ENCODE data around the gene FBRS. TPM values are rescaled to one million over a fixed set of nuclear protein-coding genes. Genes with fewer than 3 reads are reported as not detected.

Gene FBRS
- total and polyA plus RNA-seq, 2 donors (not counting 3 experiments of a cell fraction or from before 2014, with no cell fraction given) = 15.5 to 68.6 TPM

DNA sequence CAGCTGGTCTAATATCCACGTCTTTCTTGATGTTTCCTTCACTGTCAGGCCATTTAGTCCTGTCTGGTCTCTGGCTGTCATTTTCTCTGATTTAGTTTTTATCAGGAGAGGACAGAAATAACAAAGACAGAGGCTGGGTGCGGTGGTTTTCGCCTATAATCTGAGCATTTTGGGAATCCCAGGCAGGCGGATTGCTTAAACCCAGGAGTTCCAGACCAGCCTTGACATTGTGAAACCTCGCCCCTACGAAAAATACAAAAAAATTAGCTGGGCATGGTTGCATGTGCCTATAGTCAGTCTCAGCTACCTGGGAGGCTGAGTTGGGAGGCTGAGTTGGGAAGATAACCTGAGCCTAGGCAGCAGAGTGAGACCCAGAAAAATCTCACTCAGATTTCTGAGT lies 47.8 kb downstream of the FBRS start:
- Histone ChIP-seq H3K9me1 (replicated peaks; ENCODE audit: control insufficient read depth, extremely low read depth, insufficient read depth, low read length) (no peaks in the 10 kb centered on the region), H3K36me3 (ENCODE audit: control insufficient read depth in 2 of 2, extremely low read depth in 1 of 2, insufficient read depth in 2 of 2, low read length in 2 of 2) (peaks cover 46 to 68% of the 10 kb centered on the region in 2 experiments), H3K4me1 (ENCODE audit: control insufficient read depth, extremely low read depth, insufficient read depth, low read length) (no peaks in the 10 kb centered on the region), H3K79me2 (ENCODE audit: control insufficient read depth, insufficient read depth, low read length) (peaks cover 10% of the 10 kb centered on the region), H3K27ac (ENCODE audit: insufficient read depth, low read depth, low read length) (no peak overlapping the region), H4K20me1 (replicated peaks; ENCODE audit: control insufficient read depth, extremely low read depth, insufficient read depth, low read length) (no peaks in the 10 kb centered on the region), H3K9ac (replicated peaks; ENCODE audit: extremely low read depth, insufficient read depth, low read length) (no peak overlapping the region), H3K27me3 (ENCODE audit: control insufficient read depth in 2 of 2, insufficient read depth in 2 of 2, low read length in 2 of 2) (no peaks in the 10 kb centered on the region), H3K9me3 (replicated peaks; ENCODE audit: control insufficient read depth, insufficient read depth, low read length) (no peaks in the 10 kb centered on the region), H2AFZ (ENCODE audit: low read depth, low read length) (no peak overlapping the region), H3K4me2 (ENCODE audit: insufficient read depth, low read length) (no peak overlapping the region), H3K4me3 (replicated peaks in 1 of 3; ENCODE audit: insufficient read depth in 1 of 3, low read depth in 1 of 3, low read length in 3 of 3) (no peak overlapping the region)
- no TSS peak for BruUV-seq (replicated peaks)
- intact Hi-C loops (cut with micrococcal nuclease) (no loop called here), dilution Hi-C loops (cut with MboI; ENCODE audit: extremely low pct_ligation_motif_present, low sequenced_read_pairs) (no loop called here)
- ChIA-PET CTCF (interaction anchor here (1.6 kb wide), 1 partner anchor 12 kb away, joined by 5 read pairs; no protein-coding TSS in a partner anchor), POLR2A (no interaction called here)
- FAIRE-seq = no peak
- TF ChIP-seq JUN (IDR thresholded peaks at IDR 0.05; ENCODE audit: borderline replicate concordance, insufficient read depth, insufficient read length, low read depth) = no peak
- no peak for TF ChIP-seq CTCF (IDR thresholded peaks at IDR 0.05; ENCODE audit: extremely low read depth in 1 of 2, insufficient read depth in 1 of 2, low read depth in 1 of 2, low read length in 2 of 2)
- no peak for TF ChIP-seq POLR2A (IDR thresholded peaks at IDR 0.05; ENCODE audit: low read depth, low read length)
- no peak for TF ChIP-seq POLR2AphosphoS5 (IDR thresholded peaks at IDR 0.05; ENCODE audit: insufficient read depth, low read depth, low read length)
- TF ChIP-seq FOS (IDR thresholded peaks at IDR 0.05; ENCODE audit: borderline replicate concordance, insufficient read depth, low read length) = no peak
- TF ChIP-seq EZH2 (IDR thresholded peaks at IDR 0.05; ENCODE audit: borderline replicate concordance, low read depth, low read length, severe bottlenecking) = no peak
- TF ChIP-seq GATA2 (IDR thresholded peaks at IDR 0.05; ENCODE audit: insufficient read depth, insufficient read length, low read depth, low read length) = no peak
- TF ChIP-seq MYC (IDR thresholded peaks at IDR 0.05; ENCODE audit: low read depth, low read length) = no peak
- TF ChIP-seq, protein P1, sequence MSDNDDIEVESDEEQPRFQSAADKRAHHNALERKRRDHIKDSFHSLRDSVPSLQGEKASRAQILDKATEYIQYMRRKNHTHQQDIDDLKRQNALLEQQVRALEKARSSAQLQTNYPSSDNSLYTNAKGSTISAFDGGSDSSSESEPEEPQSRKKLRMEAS (IDR thresholded peaks at IDR 0.05; ENCODE audit: insufficient read depth, insufficient read length) = no peak
- DNase-seq (ENCODE audit: low read depth, low spot score) = no peak

All from endothelial cell of umbilical vein (primary cell).